ENCODE data around the gene BAZ2B.

Gene BAZ2B

GRCh38 chr2:159382447-159383028, 233.8 kb downstream of the BAZ2B start:
- in situ Hi-C loops (cut with MboI; ENCODE audit: low pct_unique_long_range_greater_than_20kb, low sequenced_read_pairs, unreplicated experiment) = no loop called here
- no peak for DNase-seq (ENCODE audit: low spot score)

GRCh38 chr2:159381574-159381973, 234.8 kb downstream of the BAZ2B start:
- TF ChIP-seq, protein P1, sequence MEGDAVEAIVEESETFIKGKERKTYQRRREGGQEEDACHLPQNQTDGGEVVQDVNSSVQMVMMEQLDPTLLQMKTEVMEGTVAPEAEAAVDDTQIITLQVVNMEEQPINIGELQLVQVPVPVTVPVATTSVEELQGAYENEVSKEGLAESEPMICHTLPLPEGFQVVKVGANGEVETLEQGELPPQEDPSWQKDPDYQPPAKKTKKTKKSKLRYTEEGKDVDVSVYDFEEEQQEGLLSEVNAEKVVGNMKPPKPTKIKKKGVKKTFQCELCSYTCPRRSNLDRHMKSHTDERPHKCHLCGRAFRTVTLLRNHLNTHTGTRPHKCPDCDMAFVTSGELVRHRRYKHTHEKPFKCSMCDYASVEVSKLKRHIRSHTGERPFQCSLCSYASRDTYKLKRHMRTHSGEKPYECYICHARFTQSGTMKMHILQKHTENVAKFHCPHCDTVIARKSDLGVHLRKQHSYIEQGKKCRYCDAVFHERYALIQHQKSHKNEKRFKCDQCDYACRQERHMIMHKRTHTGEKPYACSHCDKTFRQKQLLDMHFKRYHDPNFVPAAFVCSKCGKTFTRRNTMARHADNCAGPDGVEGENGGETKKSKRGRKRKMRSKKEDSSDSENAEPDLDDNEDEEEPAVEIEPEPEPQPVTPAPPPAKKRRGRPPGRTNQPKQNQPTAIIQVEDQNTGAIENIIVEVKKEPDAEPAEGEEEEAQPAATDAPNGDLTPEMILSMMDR (IDR thresholded peaks at IDR 0.05; ENCODE audit: extremely low read depth, insufficient read depth, missing control alignments) = no peak
- in situ Hi-C loops (cut with MboI; ENCODE audit: low pct_unique_long_range_greater_than_20kb, low sequenced_read_pairs, unreplicated experiment) = no loop called here
- no peak for DNase-seq (ENCODE audit: low spot score)

More at GRCh38 chr2:159382447-159383028, 233.8 kb downstream of the BAZ2B start:
- TF ChIP-seq, protein P1 (IDR thresholded peaks at IDR 0.05; ENCODE audit: extremely low read depth, insufficient read depth, missing control alignments) = no peak

DNA sequence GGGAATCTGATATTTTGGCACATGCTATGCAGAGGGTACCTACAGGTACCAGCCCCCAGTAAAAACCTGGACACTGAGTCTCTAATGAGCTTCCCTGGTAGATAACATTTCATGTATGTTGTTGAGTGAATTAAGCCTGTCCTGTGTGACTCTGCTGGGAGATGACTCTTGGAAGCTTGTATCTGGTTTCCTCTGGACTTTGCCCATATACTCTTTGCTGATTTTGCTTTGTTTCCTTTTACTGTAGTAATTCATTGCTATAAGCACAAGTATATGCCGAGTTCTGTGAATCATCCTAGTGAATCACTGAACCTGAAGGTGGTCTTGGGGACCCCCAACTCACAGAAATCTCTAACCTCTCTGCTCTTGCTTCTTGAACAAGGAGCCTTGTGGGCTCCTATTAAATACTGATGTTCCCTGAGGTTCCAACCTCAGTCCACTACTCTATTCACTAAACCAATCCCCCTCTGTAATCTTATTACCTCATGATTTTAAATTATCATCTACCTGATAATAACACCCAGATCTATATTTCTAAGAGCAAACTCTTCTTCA, 235.6 kb downstream of the BAZ2B start:
- TF ChIP-seq, protein P1 (IDR thresholded peaks at IDR 0.05; ENCODE audit: extremely low read depth, insufficient read depth, missing control alignments) = no peak
- no peak for DNase-seq (ENCODE audit: low spot score)
- in situ Hi-C loops (cut with MboI; ENCODE audit: low pct_unique_long_range_greater_than_20kb, low sequenced_read_pairs, unreplicated experiment) = no loop called here

DNA sequence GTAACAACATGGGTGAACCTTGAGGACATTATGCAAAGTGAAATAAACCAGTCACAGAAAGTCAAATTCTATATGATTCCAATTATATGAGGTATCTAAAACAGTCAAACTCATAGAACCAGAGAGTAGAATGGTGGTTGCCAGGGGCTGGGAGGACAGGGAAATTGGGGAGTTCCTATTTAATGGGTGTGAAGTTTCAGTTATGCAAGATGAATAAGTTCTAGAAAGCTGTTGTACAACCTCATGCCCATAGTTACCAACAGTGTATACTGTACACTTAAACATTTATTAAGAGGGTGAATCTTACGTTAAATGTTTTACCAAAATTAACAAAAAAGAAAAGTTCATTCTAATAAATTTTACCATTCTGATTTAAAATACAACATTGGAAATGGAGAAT, 237.2 kb downstream of the BAZ2B start:
- TF ChIP-seq, protein P1 (IDR thresholded peaks at IDR 0.05; ENCODE audit: extremely low read depth, insufficient read depth, missing control alignments) = no peak
- in situ Hi-C loops (cut with MboI; ENCODE audit: low pct_unique_long_range_greater_than_20kb, low sequenced_read_pairs, unreplicated experiment) = no loop called here
- DNase-seq (ENCODE audit: low spot score) = no peak

GRCh38 chr2:159375241-159375640, 241.1 kb downstream of the BAZ2B start:
- in situ Hi-C loops (cut with MboI; ENCODE audit: low pct_unique_long_range_greater_than_20kb, low sequenced_read_pairs, unreplicated experiment) = no loop called here
- TF ChIP-seq, protein P1 (IDR thresholded peaks at IDR 0.05; ENCODE audit: extremely low read depth, insufficient read depth, missing control alignments) = no peak
- DNase-seq (ENCODE audit: low spot score) = no peak

DNA sequence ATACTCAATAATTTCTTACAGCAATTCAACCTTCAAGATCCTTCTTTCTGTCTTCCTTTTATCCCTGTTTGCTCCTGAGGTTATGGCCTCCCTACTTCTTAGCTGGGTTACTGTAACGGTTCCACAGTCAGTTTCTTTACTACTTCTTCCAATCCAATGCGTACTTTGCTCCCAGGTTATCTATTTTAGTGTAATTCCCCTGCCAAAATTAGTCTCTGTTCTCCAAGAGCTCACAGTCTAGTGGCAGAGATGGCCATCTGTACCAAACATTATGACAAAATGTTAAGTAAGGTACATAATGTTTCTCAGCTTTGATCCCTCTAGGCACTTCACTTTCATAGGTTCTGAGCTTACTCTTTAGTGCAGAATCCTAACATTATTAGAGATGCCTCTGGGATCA, 244.8 kb downstream of the BAZ2B start:
- in situ Hi-C loops (cut with MboI; ENCODE audit: low pct_unique_long_range_greater_than_20kb, low sequenced_read_pairs, unreplicated experiment) = no loop called here
- TF ChIP-seq, protein P1 (IDR thresholded peaks at IDR 0.05; ENCODE audit: extremely low read depth, insufficient read depth, missing control alignments) = no peak

More for the DNA sequence above, 244.8 kb downstream of the BAZ2B start:
- DNase-seq (ENCODE audit: low spot score) = no peak
